GM06990 (cell line): Measurements from ENCODE around the gene CARS1.

Experiments used
- DNase-seq: peaks from one replicate; pipeline ENCODE4 v3.0.0-alpha.2; 2011; ENCODE audit not compliant: insufficient read length; ENCODE audit errors: extremely low read depth
- H3K27me3 ChIP-seq: replicated peaks from 2 replicates; pipeline ENCODE4 v1.6.0; 2011; ENCODE audit warnings: low read length; ENCODE audit not compliant: control insufficient read depth, insufficient read depth
- H3K36me3 ChIP-seq: 2 replicates; pipeline ENCODE4 v1.5.1; 2011; ENCODE audit warnings: low read length; ENCODE audit not compliant: control insufficient read depth, insufficient read depth
- H3K4me3 ChIP-seq: replicated peaks from 2 replicates; pipeline ENCODE4 v1.5.1; 2011; ENCODE audit warnings: low read depth, mild to moderate bottlenecking, control low read depth, low read length
- CTCF ChIP-seq: IDR thresholded peaks from 2 replicates; pipeline ENCODE4 v1.5.1; 2011; ENCODE audit warnings: low read length, control low read depth, mild to moderate bottlenecking, inconsistent platforms; ENCODE audit not compliant: insufficient read depth, poor library complexity, severe bottlenecking

Gene CARS1

GRCh38 chr11:2998073-2998850 is 59.0 kb downstream of the CARS1 start:
- TF ChIP-seq CTCF, result no peak
- DNase-seq, result no peak
- Histone ChIP-seq H3K27me3 (no peaks in the 10 kb centered on the region), H3K36me3 (peaks cover 20% of the 10 kb centered on the region), H3K4me3 (no peak overlapping the region)

- no peak for TF ChIP-seq CTCF
These were observed 59.8 kb downstream of the CARS1 start for GRCh38 chr11:2997406-2997805.

GRCh38 chr11:2996976-2997375 is 60.2 kb downstream of the CARS1 start:
- peaks cover 11% of the 10 kb centered on the region for H3K36me3 ChIP-seq
- DNase-seq, result no peak
- no peak overlapping the region for H3K4me3 ChIP-seq
- no peak for TF ChIP-seq CTCF
- no peaks in the 10 kb centered on the region for H3K27me3 ChIP-seq

More at GRCh38 chr11:2997406-2997805, 59.8 kb downstream of the CARS1 start:
- H3K36me3 ChIP-seq, result peaks cover 14% of the 10 kb centered on the region
- no peak overlapping the region for H3K4me3 ChIP-seq
- no peak for DNase-seq
- H3K27me3 ChIP-seq, result no peaks in the 10 kb centered on the region

GRCh38 chr11:2995893-2996554 is 61.2 kb downstream of the CARS1 start:
- DNase-seq, result no peak
- H3K27me3 ChIP-seq, result no peaks in the 10 kb centered on the region
- no peak for TF ChIP-seq CTCF
- no peak overlapping the region for H3K4me3 ChIP-seq
- H3K36me3 ChIP-seq, result peaks cover 10% of the 10 kb centered on the region

GRCh38 chr11:2995031-2995561 is 62.1 kb downstream of the CARS1 start:
- TF ChIP-seq CTCF, result no peak
- Histone ChIP-seq H3K27me3 (no peaks in the 10 kb centered on the region), H3K4me3 (no peak overlapping the region), H3K36me3 (peaks cover 1% of the 10 kb centered on the region)
- DNase-seq, result no peak
